NT2/D1 (cell line): ENCODE results near the gene SOAT2.

ENCODE experiments used
- DNase-seq: peaks from one replicate; pipeline ENCODE4 v3.0.0-alpha.2; 2011; ENCODE audit warnings: low read depth, low spot score
- H3K27me3 ChIP-seq: 2 replicates; pipeline ENCODE4 v1.6.0; 2011; ENCODE audit warnings: mild to moderate bottlenecking; ENCODE audit not compliant: insufficient read length, insufficient read depth
- H3K36me3 ChIP-seq: 2 replicates; pipeline ENCODE4 v1.6.1; 2011; ENCODE audit warnings: mild to moderate bottlenecking, low read length, mixed read lengths; ENCODE audit not compliant: insufficient read depth, insufficient read length
- H3K4me1 ChIP-seq: 2 replicates; pipeline ENCODE4 v1.5.1; 2011; ENCODE audit not compliant: insufficient read depth, insufficient read length
- H3K4me3 ChIP-seq: 2 replicates; pipeline ENCODE4 v1.5.1; 2011; ENCODE audit warnings: low read depth; ENCODE audit not compliant: insufficient read length
- H3K9ac ChIP-seq: 2 replicates; pipeline ENCODE4 v1.6.0; 2011; ENCODE audit warnings: low read depth; ENCODE audit not compliant: insufficient read length
- H3K9me3 ChIP-seq: 2 replicates; pipeline ENCODE4 v1.5.1; 2011; ENCODE audit warnings: mild to moderate bottlenecking, low read length; ENCODE audit not compliant: insufficient read depth
- SUZ12 ChIP-seq: IDR thresholded peaks from 2 replicates; pipeline ENCODE4 v1.6.1; 2011; ENCODE audit not compliant: insufficient read length, insufficient read depth; ENCODE audit errors: extremely low read depth
- YY1 ChIP-seq: IDR thresholded peaks from 2 replicates; pipeline ENCODE4 v1.6.1; 2011; ENCODE audit not compliant: insufficient read length, insufficient read depth
- ZNF274 ChIP-seq: IDR thresholded peaks from 2 replicates; pipeline ENCODE4 v1.6.1; 2011; ENCODE audit warnings: mild to moderate bottlenecking, low read depth, low read length

Gene SOAT2

DNA sequence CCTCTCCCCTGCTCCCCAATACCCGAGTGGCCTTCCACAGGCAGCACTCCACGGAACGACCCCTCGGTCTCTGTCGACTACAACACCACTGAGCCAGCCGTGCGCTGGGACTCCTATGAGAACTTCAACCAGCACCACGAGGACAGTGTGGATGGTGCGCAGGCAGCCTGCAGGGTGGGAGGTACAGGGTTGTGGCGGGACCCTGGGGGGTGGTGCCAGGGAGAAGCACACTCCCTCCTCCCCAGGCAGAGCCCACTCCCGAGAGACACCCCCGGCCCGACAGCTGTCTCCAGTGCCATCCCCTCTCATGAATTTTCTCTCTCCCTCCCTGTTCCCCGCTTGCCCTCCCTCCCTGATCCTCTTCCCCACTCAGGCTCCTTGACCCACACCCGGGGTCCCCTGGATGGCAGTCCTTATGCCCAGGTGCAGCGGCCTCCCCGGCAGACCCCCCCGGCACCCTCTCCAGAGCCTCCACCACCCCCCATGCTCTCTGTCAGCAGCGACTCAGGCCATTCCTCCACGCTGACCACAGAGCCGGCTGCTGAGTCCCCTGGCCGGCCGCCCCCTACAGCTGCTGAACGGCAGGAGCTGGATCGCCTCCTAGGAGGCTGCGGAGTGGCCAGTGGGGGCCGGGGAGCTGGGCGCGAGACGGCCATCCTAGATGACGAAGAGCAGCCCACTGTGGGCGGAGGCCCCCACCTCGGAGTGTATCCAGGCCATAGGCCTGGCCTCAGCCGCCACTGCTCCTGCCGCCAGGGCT lies 44.4 kb upstream of the SOAT2 start:
- H3K4me3 ChIP-seq = no peak overlapping the region
- H3K4me1 ChIP-seq = peaks cover 6% of the 10 kb centered on the region
- no peak for DNase-seq
- H3K9ac ChIP-seq = no peak overlapping the region
- no peaks in the 10 kb centered on the region for H3K9me3 ChIP-seq
- TF ChIP-seq ZNF274 = no peak
- TF ChIP-seq SUZ12 = no peak
- no peak for TF ChIP-seq YY1
- peaks cover 10% of the 10 kb centered on the region for H3K27me3 ChIP-seq
- peaks cover 2% of the 10 kb centered on the region for H3K36me3 ChIP-seq

GRCh38 chr12:53059434-53060063 lies 43.7 kb upstream of the SOAT2 start:
- H3K36me3 ChIP-seq = peaks cover 5% of the 10 kb centered on the region
- TF ChIP-seq YY1 = no peak
- no peak for TF ChIP-seq SUZ12
- no peak for TF ChIP-seq ZNF274
- peaks cover 6% of the 10 kb centered on the region for H3K4me1 ChIP-seq
- peaks cover 10% of the 10 kb centered on the region for H3K27me3 ChIP-seq
- H3K9me3 ChIP-seq = no peaks in the 10 kb centered on the region
- no peak for DNase-seq
- H3K4me3 ChIP-seq = no peak overlapping the region
- H3K9ac ChIP-seq = no peak overlapping the region

DNA sequence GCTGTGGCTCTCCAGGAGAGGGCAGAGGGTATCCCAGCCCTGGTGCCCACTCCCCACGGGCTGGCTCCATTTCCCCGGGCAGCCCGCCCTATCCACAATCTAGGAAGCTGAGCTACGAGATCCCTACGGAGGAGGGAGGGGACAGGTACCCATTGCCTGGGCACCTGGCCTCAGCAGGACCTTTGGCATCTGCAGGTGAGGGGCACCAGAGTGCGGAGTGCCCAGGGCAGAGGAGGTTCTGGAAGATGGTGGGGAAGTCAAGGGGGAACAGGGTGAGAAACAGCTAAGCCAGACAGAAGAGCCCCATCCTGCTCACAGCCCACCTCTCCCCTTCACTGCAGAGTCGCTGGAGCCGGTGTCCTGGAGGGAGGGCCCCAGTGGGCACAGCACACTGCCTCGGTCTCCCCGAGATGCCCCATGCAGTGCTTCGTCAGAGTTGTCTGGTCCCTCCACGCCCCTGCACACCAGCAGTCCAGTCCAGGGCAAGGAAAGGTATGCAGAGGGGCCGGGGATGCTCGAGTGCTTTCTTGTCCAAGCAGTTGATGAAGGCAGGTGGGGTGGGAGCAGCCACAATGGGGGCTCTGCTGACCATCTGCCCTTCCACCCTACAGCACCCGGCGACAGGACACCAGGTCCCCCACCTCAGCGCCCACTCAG lies 43.1 kb upstream of the SOAT2 start:
- TF ChIP-seq SUZ12 (no peak), YY1 (no peak), ZNF274 (no peak)
- H3K9ac ChIP-seq = no peak overlapping the region
- H3K27me3 ChIP-seq = peaks cover 10% of the 10 kb centered on the region
- no peak overlapping the region for H3K4me3 ChIP-seq
- no peak for DNase-seq
- peaks cover 11% of the 10 kb centered on the region for H3K36me3 ChIP-seq
- peaks cover 6% of the 10 kb centered on the region for H3K4me1 ChIP-seq
- H3K9me3 ChIP-seq = no peaks in the 10 kb centered on the region

GRCh38 chr12:53060721-53061276 lies 42.5 kb upstream of the SOAT2 start:
- no peak for DNase-seq
- peaks cover 17% of the 10 kb centered on the region for H3K36me3 ChIP-seq
- H3K4me1 ChIP-seq = peaks cover 6% of the 10 kb centered on the region
- peaks cover 10% of the 10 kb centered on the region for H3K27me3 ChIP-seq
- no peak overlapping the region for H3K4me3 ChIP-seq
- H3K9ac ChIP-seq = no peak overlapping the region
- TF ChIP-seq SUZ12 (no peak), YY1 (no peak), ZNF274 (no peak)
- H3K9me3 ChIP-seq = no peaks in the 10 kb centered on the region

DNA sequence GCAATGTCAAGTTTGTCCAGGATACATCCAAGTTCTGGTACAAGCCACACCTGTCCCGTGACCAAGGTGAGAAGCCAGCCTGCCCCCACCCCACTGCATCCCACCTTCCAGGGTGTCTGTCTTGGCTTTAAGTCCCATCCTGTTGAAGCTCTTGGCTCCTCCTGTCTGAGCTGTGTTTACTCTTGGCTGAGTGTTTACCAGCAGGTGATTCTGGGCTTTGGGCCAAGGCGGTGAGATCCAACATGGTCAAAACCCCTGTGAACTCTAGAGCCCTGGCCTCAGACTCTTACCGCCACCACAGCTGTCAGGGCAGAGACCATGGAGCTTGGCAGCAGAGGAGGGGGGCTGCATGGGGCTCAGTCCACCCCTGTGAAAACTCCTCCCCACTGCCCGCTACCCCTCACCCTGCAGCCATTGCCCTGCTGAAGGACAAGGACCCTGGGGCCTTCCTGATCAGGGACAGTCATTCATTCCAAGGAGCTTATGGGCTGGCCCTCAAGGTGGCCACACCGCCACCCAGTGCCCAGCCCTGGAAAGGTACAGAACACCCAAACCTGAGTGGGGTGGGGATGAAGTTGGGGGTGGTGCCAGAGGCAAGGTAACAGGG lies 41.8 kb upstream of the SOAT2 start:
- DNase-seq = no peak
- Histone ChIP-seq H3K9ac (no peak overlapping the region), H3K4me3 (no peak overlapping the region), H3K36me3 (peaks cover 23% of the 10 kb centered on the region), H3K27me3 (peaks cover 10% of the 10 kb centered on the region), H3K4me1 (peaks cover 9% of the 10 kb centered on the region), H3K9me3 (no peaks in the 10 kb centered on the region)
- no peak for TF ChIP-seq SUZ12
- no peak for TF ChIP-seq YY1

GRCh38 chr12:53062011-53062961 lies 41.0 kb upstream of the SOAT2 start:
- Histone ChIP-seq H3K4me3 (no peak overlapping the region), H3K9me3 (no peaks in the 10 kb centered on the region), H3K9ac (no peak overlapping the region), H3K27me3 (peaks cover 10% of the 10 kb centered on the region), H3K4me1 (peaks cover 9% of the 10 kb centered on the region), H3K36me3 (peaks cover 24% of the 10 kb centered on the region)
- no peak for DNase-seq
- no peak for TF ChIP-seq ZNF274
- TF ChIP-seq SUZ12 = no peak
- TF ChIP-seq YY1 = no peak
